Lower leg skin (tissue), 4 donors: ENCODE measurements around the gene DDX19B. TPM values are rescaled to one million over a fixed set of nuclear protein-coding genes. Genes with fewer than 3 reads are reported as not detected.
"Not testable (repeated sequence)": the region's sequence is repeated elsewhere in the genome, so short reads cannot be mapped to it uniquely, and the experiment has no call there.

Source experiments
- DNase-seq, 2 donors: peaks; one replicate each; pipeline ENCODE4 v3.0.0-alpha.2; 2019; ENCODE audit warnings: low spot score in 2 of 2
- H3K4me3 ChIP-seq: fragments of 200-600 bp; sonication (generic); 2 replicates; pipeline ENCODE4 v1.5.1; 2017; ENCODE audit warnings: mild to moderate bottlenecking, low read depth; ENCODE audit not compliant: poor library complexity, severe bottlenecking
- CTCF ChIP-seq, 3 donors: fragments of 450-650 bp; IDR thresholded peaks; one replicate each; pipeline ENCODE4 v1.5.1; 2016; ENCODE audit warnings: antibody characterized with exemption in 3 of 3, mild to moderate bottlenecking in 3 of 3, moderate library complexity in 2 of 3
- POLR2A ChIP-seq, 2 donors: fragments of 450-650 bp; IDR thresholded peaks; one replicate each; pipeline ENCODE4 v1.6.1; 2016 to 2017; ENCODE audit warnings: antibody characterized with exemption in 2 of 2, mild to moderate bottlenecking in 1 of 2, moderate library complexity in 1 of 2
- WGBS, 2 donors: methylation state at CpG; one replicate each; pipeline ENCODE4 v1.1.5; 2018; 5-methylcytosine and 5-hydroxymethylcytosine counted together
- intact Hi-C: fragments of 100-400 bp; cut with DNase I; formaldehyde crosslinking; loops from one replicate; pipeline ENCODE4 v1.15.0; 2023; ENCODE audit warnings: low total_unique reads
- total RNA-seq, 4 donors: library from RNA; depleted of rRNA; stranded (reverse); fragments of >200 nt; gene quantifications; one replicate each; pipeline ENCODE4 v1.1.0, GENCODE V29; 2016

The DDX19B gene
- total RNA-seq, 4 donors from 2014 or later: 36.9 to 53.3 (median 48.2) TPM

GRCh38 chr16:70258946-70259345 lies 40.0 kb upstream of the DDX19B start:
- H3K4me3 ChIP-seq: no peak overlapping the region
- TF ChIP-seq CTCF (IDR thresholded peaks at IDR 0.05): no peak
- WGBS, 2 donors: 95 to 96% methylated on average over 10 of the region's 10 CpGs
- no peak for DNase-seq
- intact Hi-C loops: no loop called here

GRCh38 chr16:70259903-70260302 lies 39.1 kb upstream of the DDX19B start:
- intact Hi-C loops: loop anchor here (10.0 kb wide), 1 partner anchor 105 kb away; no protein-coding TSS in a partner anchor
- 91 to 93% methylated on average over 6 of the region's 6 CpGs for WGBS, 2 donors
- not testable (repeated sequence) for DNase-seq, H3K4me3 ChIP-seq

- 55 to 58% methylated on average over 6 of the region's 6 CpGs for WGBS, 2 donors
- intact Hi-C loops: loop anchor here (10.0 kb wide), 1 partner anchor 113 kb away; no protein-coding TSS in a partner anchor
- H3K4me3 ChIP-seq: no peak overlapping the region
- TF ChIP-seq POLR2A (IDR thresholded peaks at IDR 0.05) (no peak), CTCF (IDR thresholded peaks at IDR 0.05) (no peak)
- no peak for DNase-seq
Measured at GRCh38 chr16:70267516-70267915, 31.5 kb upstream of the DDX19B start.

GRCh38 chr16:70267922-70268321 lies 31.1 kb upstream of the DDX19B start:
- WGBS, 2 donors: 93 to 95% methylated on average over 10 of the region's 10 CpGs
- intact Hi-C loops: loop anchor here (10.0 kb wide), 1 partner anchor 113 kb away; no protein-coding TSS in a partner anchor

GRCh38 chr16:70269471-70269870 lies 29.5 kb upstream of the DDX19B start:
- 86 to 97% methylated on average over 12 of the region's 12 CpGs for WGBS, 2 donors
- no peak for DNase-seq
- no peak for TF ChIP-seq POLR2A (IDR thresholded peaks at IDR 0.05)
- TF ChIP-seq CTCF (IDR thresholded peaks at IDR 0.05): no peak
- intact Hi-C loops: loop anchor here (10.0 kb wide), 1 partner anchor 115 kb away; no protein-coding TSS in a partner anchor
- H3K4me3 ChIP-seq: no peak overlapping the region

More at GRCh38 chr16:70267922-70268321, 31.1 kb upstream of the DDX19B start:
- H3K4me3 ChIP-seq, DNase-seq: not testable (repeated sequence)

- 83 to 92% methylated on average over 3 of the region's 3 CpGs for WGBS, 2 donors
- DNase-seq: no peak
- intact Hi-C loops: no loop called here
- TF ChIP-seq CTCF (IDR thresholded peaks at IDR 0.05) (no peak), POLR2A (IDR thresholded peaks at IDR 0.05) (no peak)
- H3K4me3 ChIP-seq: no peak overlapping the region
Measured at GRCh38 chr16:70270176-70270575, 28.8 kb upstream of the DDX19B start.

- 89 to 91% methylated on average over 10 of the region's 10 CpGs for WGBS, 2 donors
- no peak overlapping the region for H3K4me3 ChIP-seq
- no peak for TF ChIP-seq POLR2A (IDR thresholded peaks at IDR 0.05)
- no peak for TF ChIP-seq CTCF (IDR thresholded peaks at IDR 0.05)
- DNase-seq: no peak
- intact Hi-C loops: no loop called here
Measured at GRCh38 chr16:70271696-70272095, 27.3 kb upstream of the DDX19B start.
